IPS-18c (cell line): ENCODE measurements around the gene MYO10.

Source experiments
- H3K4me3 ChIP-seq: 2 replicates; pipeline ENCODE4 v1.7.0; 2013; ENCODE audit warnings: low read depth, mild to moderate bottlenecking, low read length, moderate library complexity; ENCODE audit not compliant: insufficient read depth
- H3K9me3 ChIP-seq: one replicate; pipeline ENCODE4 v1.6.1; 2013; ENCODE audit warnings: mild to moderate bottlenecking, low read length, moderate library complexity; ENCODE audit not compliant: control insufficient read depth, insufficient read depth

MYO10 gene

DNA sequence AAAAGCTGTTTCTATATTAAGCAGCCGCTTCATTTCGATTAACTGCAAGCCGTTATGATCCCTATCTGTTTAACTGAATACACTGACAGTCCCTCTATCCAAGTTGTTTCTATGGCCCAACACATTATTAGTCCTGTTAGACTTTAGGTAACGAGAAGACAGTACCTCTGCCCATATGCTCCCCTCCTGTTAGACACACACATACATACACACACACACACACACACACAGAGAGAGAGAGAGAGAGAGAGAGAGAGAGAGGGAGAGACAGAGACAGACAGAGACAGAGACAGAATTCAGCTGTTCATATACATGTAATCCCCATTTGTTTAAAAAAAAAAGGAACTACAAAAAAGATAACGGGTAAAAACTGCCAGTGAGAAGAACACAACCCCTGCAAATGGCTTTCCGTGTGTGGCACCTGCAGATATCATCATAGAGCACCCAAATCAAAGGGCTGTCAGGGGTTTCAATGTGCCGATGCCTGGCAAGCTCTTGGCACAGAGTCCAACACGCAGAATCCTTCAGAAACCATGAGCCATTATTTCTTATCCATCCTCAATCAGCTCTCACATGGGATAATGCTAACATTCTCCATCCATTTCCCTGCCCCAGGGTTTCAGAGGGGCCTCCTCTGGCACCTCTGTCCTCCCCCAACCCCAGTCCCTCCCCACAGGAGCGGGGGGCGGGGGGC, 144.0 kb downstream of the MYO10 start:
- H3K4me3 ChIP-seq = no peak overlapping the region

DNA sequence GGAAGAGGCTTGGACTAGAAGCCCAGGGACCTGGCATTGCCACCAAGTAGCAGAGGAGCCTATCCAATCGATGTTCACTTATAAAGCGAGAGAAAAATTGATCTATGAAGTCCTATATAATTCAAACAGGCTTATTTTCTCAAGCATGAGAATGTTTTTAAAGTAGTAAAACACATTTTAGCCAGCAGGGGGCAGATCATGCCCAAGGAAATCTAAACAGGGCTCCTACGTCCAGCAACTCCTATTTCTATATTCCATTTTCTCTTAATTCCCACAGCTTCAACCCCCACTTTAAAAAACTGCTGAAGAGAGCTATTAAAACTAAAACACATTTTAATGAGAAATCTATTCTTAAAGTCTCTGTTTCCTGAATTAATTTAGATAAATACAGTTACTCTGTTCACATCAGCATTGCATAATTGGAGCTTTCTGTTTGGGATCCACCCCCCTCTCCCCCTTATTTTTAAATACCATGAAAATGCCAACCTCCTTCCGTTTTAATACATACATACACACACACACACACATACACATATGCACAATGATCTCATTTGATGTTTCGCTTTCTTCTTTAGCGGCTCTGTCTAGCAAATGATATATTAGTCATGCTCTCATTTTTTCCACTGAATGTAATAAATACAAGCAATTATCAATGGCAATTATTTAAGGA, 144.9 kb downstream of the MYO10 start:
- Histone ChIP-seq H3K4me3 (no peak overlapping the region), H3K9me3 (no peaks in the 10 kb centered on the region)

More for the DNA sequence above, 144.0 kb downstream of the MYO10 start:
- H3K9me3 ChIP-seq = no peaks in the 10 kb centered on the region

DNA sequence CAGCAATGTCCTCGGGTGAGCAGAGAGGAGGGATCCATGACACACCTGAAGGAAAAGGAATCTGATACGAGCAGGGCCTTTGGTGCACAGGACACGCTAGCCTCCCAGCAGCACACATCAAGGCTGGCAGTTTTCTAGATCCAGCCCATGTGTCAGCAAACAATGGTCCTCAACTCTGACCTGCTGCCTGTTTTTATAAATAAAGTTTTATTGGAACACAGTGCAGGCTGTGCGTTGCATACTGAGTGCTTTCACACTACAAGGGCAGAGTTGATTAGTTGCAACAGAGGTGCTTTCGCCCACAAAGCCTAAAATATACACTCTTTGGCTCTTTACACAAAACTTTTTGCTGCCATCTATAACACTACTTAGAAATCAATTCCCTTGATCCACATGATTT, 147.1 kb downstream of the MYO10 start:
- Histone ChIP-seq H3K4me3 (no peak overlapping the region), H3K9me3 (no peaks in the 10 kb centered on the region)

GRCh38 chr5:16787278-16787677, 148.8 kb downstream of the MYO10 start:
- Histone ChIP-seq H3K9me3 (no peaks in the 10 kb centered on the region), H3K4me3 (no peak overlapping the region)

DNA sequence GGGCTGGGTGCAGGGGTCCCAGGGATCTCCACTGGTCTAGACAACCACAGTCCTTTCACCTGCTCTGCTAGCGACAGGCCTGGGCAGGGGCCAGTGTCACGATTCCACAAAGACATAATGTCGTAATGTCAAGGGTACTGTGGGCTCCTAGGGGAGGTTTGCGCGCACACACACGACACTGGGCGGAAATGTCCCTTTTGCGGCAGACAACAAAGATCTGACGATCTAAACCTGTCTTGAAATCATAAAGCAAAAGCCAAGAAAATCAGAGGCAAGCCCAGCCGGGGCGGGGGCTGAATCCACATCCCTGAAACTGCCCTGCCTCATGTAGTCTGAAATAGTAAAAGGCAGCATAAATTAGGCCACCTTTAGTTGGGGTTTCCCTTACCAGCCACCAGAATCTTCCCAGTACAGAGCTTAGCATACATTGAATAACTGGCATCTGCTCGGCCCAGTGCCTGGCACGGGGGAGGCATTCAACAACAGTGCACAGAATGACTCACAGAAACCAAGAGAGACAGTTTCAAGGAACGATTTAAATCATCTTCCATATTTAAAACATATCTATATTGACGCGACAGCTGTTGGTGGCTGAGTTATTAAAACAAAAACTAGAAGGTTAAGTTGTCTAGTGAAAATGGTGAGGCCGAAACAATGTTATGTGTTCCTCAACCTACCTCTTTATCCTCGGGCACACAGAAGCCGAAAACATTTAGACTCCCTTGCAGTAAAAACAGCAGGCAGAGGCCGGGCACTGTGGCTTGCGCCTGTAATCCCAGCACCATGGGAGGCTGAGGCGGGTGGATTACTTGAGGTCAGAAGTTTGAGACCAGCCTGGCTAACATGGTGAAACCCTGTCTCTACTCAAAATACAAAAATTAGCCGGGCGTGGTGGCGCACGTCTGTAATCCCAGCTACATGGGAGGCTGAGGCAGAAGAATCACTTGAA, 151.0 kb downstream of the MYO10 start:
- Histone ChIP-seq H3K9me3 (no peaks in the 10 kb centered on the region), H3K4me3 (no peak overlapping the region)

DNA sequence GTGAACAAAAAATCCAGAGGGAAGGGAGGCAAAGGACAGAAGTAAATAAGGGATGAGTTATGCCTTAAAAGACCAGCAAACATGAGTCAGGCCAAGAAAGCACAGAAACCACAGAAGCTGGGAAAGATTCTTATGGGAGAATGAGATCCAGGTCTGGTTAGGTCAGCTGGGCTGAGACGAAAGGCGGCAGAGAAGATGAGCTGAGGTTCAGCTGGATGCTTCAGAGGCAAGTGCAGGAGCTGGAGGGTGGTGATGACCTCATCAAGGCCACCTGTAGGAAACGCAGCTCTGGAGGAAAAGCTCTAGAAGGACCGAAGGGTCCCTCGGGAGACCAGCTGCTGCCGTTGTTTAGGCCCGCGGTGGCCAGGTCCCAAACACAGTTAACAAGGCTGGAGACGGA, 152.0 kb downstream of the MYO10 start:
- Histone ChIP-seq H3K9me3 (no peaks in the 10 kb centered on the region), H3K4me3 (no peak overlapping the region)

DNA sequence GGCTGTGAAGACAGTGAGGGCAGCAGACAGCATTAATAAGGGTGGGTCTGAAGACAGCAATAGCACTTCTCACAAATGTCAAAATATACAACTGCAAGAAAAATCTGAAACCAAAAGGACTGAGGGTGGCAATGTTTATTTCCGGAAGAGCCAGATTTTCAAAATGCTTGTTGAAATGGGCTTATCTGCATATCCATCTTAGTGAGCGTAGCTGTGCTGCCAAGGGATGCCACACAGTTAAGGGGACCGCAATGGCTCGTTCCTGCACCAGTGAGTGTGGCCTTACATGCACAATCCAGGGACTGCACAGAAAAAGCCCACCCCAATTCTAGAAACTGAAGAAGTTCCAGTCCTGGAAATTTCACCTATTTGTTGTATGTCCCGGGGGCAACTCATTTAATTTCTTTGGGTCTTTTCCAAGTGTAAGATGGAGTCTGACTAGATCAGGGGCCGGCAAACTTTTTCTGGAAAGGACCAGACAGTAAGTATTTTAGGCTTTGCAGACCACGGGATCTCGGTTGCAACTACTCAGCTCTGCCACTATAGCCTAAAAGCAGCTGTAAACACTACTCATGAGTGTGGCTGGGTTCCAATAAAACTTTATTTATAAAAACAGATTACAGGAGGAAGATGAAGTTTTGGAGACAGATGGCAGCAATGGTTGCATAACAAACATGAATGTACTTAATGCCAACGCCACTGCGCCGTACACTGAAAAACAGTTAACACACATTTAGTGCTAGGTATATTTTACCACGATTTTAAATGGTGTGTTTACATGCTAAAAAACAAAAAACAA, 154.1 kb downstream of the MYO10 start:
- Histone ChIP-seq H3K4me3 (no peak overlapping the region), H3K9me3 (no peaks in the 10 kb centered on the region)

GRCh38 chr5:16780325-16780724, 155.8 kb downstream of the MYO10 start:
- Histone ChIP-seq H3K9me3 (no peaks in the 10 kb centered on the region), H3K4me3 (no peak overlapping the region)

DNA sequence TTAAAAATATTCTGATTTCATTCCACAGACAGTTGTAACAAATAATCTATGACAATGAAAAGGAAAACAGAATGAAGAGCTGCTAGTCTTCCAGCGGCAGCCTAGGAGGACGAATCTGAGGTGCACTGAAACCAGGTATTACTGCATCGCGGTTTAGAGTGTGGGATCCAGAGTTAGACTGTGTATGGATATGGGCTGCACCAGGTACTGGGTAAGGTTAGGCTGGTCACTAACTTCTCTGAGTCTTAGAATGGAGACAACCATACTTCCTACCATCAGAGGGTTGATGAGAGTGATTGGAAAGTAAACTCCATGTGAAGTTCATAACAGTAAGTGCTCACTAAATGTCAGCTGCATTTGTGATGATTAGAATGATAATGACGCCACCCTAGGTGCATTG, 158.7 kb downstream of the MYO10 start:
- Histone ChIP-seq H3K4me3 (no peak overlapping the region), H3K9me3 (no peaks in the 10 kb centered on the region)

DNA sequence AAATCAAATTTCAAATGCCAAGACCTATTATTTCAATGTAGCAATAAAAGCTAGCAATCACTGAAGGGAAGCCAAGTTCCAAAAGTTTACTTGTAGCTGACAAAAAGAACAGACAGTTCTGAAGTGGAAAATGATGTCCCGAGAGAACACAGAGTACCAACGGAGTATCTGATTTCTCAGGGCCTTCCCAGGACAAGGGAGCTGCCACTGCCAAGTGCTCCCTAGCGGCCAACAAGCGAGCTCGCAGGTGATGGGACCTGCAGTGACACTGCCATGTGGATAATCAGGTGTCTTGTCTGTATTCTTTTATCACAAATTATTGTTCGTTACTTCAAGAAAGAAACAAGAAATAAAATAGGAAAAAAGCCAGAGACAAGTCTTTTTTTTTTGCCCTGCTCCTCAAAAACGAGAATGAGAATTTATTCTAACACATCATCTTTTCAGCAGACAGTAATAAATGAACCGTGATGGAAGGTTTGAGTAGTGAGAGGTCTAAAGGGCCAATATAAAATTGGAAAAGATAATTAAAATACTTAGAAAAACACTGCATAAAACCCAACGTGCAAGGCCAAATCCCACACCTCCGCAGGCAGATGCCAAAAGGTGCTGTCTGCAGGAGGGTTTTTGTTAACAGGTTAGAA, 159.4 kb downstream of the MYO10 start:
- H3K9me3 ChIP-seq = no peaks in the 10 kb centered on the region

GRCh38 chr5:16774806-16775205, 161.3 kb downstream of the MYO10 start:
- Histone ChIP-seq H3K9me3 (no peaks in the 10 kb centered on the region), H3K4me3 (no peak overlapping the region)

More for the DNA sequence above, 159.4 kb downstream of the MYO10 start:
- no peak overlapping the region for H3K4me3 ChIP-seq

DNA sequence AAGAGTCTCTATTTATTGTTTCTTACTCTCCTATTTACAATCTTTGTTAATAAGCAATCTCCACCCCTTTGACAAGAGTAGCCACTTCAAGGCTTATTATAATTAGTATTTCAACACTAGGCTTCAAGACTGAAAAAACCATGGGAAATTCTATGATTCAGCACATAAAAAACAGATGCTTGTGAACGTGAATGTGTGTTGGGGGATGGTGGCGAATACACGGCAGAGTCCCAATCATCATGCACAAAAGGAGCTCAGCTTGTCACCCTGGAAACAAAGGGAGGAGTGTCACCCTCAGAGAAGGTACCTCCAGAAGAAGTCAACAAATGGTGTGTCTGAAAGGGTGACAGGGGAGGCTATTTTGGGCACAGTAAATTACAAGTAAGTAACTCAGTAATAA, 162.1 kb downstream of the MYO10 start:
- Histone ChIP-seq H3K4me3 (no peak overlapping the region), H3K9me3 (no peaks in the 10 kb centered on the region)

GRCh38 chr5:16772556-16772955, 163.5 kb downstream of the MYO10 start:
- Histone ChIP-seq H3K9me3 (no peaks in the 10 kb centered on the region), H3K4me3 (no peak overlapping the region)

GRCh38 chr5:16768184-16768583, 167.9 kb downstream of the MYO10 start:
- Histone ChIP-seq H3K4me3 (no peak overlapping the region), H3K9me3 (no peaks in the 10 kb centered on the region)

DNA sequence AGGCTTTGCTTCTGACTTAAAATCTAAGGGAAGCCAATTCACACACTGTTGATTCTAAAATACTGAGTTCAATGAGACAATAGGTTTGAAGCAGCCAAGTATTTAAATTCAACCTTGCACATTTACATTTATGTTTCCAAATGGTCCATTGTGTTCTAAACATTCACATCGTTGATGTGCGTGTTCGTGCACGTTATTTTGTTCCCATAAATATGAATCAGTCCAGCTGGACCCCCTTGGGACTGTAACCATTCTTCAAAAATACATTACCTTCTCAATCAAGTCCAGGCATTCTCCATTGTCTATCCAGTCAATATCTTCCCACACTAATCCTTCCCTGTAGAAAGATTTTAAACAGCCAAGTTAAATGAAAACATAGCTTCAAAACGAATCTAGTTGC, 172.9 kb downstream of the MYO10 start:
- H3K4me3 ChIP-seq = no peak overlapping the region

DNA sequence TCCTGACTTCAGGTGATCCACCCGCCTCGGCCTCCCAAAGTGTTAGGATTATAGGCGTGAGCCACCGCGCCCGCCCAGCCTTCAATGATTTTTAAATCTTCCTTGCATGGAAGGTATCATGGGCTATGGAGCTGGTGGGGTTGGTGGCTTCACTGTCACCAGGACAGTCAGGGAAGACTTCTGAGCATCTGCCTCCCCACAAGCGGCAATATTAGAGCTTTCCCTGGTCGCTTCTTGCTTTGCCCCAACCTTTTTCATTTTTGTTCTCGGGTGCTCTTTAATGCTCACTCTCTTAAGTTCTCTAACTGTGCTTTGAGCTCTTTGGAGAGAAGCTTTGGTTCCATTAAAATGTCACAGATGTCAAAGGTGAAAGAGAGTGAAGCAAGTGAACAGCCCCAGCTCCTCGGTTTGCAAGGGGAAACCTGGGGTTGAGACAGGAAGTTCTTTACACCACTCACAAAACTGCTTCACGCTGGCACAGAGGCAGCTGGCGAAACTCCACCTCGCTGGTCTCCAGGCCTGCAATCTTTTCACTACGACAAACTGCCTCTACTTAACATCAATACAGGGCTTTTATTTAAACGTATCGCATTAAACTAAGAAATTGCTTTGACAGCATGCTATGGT, 176.8 kb downstream of the MYO10 start:
- no peak overlapping the region for H3K4me3 ChIP-seq
- H3K9me3 ChIP-seq = no peaks in the 10 kb centered on the region

More for the DNA sequence above, 172.9 kb downstream of the MYO10 start:
- H3K9me3 ChIP-seq = no peaks in the 10 kb centered on the region
